Stimulated activated CD8-positive, alpha-beta memory T cell treated with anti-CD3 and anti-CD28 coated beads, Interleukin-7, amount 100 ng/mL, for 48 hours (primary cell): ENCODE data around the gene KCNJ18.
"Not testable (repeated sequence)": the region's sequence is repeated elsewhere in the genome, so short reads cannot be mapped to it uniquely, and the experiment has no call there.

ENCODE experiments used
- DNase-seq, 2 donors: peaks; one replicate each; pipeline ENCODE4 v3.0.0-alpha.2; 2020; ENCODE audit warnings: low read depth in 1 of 2; ENCODE audit errors: extremely low read depth in 1 of 2

KCNJ18 gene

DNA sequence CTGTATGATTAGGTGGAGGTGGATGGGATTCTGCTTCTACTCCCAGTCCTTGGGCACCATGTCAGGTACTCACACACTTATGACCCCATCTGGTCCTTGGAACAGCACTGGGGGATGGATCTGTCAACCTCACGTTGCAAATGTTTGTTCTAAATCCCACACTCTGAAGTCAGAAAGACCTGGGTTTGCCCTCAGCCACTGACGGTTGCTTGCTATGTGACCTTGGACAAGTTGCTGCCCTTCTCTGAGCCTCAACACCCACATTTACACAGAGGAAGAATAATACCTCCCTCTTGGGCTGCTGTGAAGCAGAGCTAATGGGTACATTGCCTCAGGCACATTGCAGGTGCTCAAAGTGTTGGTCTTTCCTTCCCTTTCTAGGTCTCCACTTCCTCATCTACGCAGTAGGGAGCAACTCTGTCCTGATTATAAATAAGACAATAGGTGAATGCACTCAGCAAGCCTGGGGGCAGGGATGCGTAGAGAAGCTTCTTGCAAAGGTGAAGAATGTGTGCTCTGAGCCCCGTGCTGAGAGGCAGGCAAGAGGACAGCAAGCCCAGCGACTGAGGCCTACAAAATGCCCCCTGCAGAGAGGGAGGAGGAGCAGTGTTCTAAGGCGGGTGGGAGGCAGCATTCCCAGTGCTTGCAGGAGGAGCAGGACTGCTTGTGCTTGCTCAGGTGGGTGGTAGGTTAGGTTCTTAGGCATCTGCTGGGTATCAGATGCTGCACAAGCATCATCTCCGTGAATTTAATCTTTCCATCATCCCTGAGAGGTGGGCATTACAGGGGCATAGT is 21.8 kb upstream of the KCNJ18 start:
- DNase-seq = not testable (repeated sequence)

DNA sequence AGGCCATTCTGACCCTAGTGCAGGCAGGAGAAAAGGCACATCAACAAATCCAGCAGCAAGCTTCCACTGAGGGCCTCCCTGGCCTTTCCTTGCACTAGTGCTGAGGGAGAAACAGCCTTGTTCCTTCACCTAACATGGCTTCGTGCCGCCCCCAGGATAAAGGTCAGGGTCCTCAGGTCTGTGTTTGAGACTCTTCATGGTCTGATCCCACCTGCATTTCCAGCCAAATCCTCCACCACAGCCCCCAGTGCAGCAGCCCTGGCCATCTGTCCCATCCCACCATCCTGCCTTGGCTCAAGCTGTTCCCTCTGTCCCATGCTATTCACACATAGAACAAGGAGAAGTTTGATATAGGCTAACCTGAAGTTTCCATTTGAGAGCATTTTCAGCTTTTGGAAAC is 20.9 kb upstream of the KCNJ18 start:
- not testable (repeated sequence) for DNase-seq

DNA sequence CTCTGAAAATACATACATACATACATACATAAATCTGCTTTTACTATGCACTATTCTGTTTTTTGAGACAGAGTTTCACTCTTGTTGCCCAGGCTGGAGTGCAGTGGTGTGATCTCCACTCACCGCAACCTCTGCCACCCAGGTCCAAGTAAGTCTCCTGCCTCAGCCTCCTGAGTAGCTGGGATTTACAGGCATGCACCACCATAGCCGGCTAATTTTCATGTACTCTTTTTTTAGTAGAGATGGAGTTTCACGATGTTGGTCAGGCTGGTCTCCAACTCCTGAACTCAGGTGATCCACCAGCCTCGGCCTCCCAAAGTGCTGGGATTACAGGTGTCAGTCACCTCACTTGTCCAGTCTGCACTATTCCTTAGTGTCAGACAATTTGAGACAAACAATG is 20.5 kb upstream of the KCNJ18 start:
- not testable (repeated sequence) for DNase-seq

DNA sequence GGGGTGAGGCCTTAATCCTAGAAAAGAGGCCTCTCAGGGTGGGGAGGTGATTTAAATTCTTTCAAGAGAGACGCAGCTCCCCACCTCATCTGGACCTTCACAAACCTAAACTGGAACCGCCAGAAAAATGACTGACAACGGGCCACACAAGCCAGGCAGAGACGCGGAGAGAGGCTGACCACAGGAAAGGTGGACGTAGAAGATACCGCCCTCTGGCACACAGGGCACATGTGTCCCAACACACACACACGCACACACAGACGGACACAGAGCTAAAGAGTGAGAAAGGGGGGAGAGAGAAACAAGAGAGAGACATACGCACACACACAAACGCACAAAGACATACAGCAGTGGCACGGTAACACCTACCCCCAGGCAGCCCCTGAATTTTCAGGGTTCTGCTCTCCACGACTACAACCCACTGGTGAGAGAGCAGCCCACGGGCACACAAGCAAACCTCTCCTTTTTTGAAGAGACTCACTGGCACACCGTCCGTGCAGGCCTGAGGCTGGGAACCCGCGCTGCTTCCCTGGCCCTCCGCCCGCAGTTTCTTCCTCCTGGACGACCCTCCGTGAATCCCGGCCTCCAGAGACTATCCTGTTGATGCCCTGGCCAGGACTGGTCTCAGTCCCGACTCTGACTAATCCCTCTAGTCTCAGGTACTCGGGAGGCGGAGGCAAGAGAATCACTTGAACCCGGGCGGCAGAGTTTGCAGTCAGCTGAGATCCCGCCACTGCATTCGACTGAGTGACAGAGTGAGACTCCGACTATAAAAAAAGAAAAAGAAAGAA is 18.7 kb upstream of the KCNJ18 start:
- not testable (repeated sequence) for DNase-seq

DNA sequence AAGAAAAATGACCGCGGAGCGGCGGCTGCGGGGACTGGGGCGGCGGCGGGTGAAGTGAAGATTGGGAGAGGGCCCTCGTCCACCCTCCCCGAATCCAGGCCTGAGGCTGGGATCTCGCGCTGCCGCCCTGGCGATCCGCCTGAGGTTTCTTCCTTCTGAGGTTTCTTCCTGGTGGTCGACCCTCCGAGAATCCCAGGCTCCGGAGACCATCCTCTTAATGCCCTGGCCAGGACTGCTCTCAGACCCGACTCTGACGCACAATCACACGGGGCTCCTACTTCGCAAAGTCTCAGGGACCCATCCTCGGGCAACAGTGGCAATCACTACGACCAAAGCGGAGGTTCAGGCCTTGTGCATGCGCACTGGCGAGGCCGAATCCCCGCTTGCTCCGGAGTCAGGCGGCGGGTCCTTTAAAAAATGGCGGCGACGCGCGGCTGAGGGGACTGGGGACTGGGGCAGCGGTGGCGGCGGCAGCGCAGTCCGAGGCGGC is 18.0 kb upstream of the KCNJ18 start:
- no peak for DNase-seq

DNA sequence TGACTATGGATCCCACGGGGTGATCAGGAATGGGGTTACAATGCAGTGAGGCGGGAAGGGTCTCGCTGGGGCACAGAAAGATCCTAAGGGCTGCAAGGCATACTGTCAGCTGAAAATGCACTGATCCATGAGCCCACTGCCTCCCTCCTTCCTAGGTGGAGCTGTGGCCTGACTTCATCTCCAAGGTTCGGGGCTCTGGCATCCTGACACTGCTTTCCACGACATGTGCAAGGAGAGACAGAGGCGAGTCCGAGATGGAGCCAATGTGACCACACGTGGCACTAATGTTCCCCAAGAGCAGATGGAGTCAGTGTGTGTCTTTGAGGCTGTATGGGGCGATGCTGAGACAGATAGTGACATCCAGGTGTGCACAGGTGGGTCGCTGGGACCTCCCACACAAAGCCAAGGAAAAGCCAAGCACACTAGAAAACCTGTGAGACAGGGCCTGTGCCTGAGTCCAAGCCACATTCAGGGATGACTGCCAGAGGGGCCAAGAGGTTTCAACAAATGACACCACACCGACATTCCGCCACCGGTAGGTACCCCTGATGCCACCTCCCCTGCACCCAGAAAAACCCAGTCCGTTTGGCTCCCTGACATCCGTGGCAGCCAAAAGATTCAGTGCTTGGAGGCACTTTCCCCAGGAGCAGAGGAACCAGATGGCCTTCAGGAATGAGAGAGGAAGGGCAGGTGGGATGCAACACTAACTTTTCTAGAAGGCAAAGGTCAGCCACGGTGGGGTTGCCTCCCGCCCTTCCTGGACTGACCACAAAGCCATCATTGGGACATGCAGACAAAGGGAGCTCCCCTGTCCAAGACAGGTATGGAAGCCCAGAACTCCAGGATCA is 17.2 kb upstream of the KCNJ18 start:
- DNase-seq = not testable (repeated sequence)

DNA sequence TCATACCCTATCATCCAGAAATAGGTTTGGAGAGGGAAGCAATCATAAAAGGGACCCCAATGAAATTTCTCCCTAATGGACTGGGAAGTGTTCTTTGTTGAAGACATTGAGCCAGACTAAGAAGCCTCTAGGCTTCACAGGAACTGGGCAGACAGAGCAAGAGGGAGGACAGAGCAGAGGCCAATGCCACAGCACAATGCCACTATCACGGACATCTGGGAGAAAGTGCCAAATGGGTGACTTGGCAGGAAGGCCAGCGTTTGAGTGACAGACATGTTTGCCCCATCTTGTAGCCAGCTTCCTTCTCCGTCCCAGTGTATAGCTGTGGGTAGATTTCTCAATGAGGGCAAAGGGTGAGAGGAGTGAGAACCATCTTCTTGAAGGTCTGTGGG is 16.6 kb upstream of the KCNJ18 start:
- not testable (repeated sequence) for DNase-seq

DNA sequence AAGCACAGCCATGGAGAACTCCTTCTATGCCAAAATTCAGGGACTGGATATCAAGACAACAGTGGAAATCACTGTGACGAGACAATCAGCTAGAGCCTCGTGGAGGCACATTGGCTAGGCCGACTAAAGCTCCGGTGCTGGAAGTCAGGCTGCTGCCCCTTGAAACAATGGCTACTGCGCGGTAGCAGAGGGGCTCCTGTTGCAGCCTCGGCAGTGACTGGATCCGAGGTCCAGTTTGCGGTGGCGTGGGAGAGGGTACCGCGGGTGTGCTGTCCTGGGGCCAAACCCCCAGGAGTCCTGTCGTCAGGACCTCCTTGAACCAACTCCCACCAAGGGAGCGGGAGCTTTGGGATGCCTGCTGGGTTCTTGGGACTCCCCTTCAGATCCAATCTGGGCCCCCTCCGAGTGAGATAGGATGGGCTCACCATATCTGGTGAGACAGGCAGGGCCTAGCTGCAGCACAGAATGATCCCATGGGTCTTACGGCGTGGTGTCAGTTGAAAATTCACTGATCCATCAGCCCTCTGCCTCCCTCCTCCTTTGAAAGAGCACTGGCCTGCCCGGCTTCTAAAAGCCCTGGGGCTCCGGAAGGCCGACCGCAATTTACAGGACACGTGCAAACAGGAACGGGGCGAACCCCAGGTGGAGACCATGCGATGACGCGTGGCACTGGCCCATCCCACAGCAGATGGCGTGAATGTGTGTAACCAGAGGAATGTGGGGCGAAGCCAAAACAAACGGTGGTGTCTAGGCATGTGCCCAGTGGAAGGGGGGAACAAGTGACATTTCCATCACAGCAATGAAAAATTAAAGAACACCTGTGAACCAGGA is 15.8 kb upstream of the KCNJ18 start:
- no peak for DNase-seq

DNA sequence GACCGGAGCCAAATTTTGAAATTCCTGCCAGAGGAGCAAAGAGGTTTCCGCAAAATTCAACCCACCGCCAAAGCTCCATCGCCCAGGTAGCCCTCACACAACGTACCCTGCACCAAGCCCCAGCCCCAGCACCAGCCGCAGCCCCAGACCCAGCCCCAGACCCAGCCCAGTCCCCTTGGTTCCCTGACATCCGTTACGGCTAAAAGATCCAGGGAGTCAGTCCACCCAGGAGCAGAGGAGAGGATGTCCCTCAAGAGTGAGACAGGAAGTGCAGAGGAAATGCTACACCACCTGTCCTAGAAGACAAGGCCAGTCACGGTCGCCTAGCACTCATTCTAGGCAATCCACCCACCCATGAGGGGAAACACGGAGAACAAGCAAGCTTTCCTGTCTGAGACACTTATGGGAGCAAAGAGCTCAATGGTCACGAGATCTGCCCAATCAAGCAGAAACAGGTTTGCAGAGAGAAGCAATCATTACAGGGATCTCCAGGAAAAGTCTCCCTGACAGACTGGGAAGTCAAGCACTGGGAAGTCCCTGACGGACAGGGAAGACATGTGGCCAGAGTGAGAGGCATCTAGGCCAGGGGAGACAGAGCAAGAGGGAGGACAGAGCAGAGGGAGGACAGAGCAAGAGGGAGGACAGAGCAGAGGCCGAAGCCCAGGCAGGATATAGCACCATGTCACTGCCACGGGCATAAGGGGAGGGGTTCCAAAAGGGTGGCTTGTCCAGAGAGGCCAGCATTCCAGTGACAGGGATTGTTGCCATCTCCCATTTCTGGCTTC is 15.0 kb upstream of the KCNJ18 start:
- DNase-seq = no peak

DNA sequence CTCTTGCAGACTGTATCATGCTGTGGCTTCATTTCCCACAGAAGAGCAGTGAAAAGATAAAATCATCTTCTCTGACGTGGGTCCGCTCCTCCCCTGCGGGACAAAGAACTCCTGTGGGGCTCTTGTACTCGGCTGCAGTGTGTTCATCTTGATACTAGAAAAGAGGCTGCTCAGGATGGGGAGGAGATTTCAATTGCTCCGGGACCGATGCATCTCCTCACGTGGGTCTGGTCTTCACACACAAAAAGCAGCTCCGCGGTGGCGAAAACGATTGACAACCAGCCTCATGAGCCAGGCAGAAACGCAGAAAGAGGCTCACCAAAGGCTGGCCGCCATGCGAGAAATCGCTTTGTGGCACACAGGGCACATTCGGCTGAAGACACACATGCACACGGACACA is 14.4 kb upstream of the KCNJ18 start:
- no peak for DNase-seq

DNA sequence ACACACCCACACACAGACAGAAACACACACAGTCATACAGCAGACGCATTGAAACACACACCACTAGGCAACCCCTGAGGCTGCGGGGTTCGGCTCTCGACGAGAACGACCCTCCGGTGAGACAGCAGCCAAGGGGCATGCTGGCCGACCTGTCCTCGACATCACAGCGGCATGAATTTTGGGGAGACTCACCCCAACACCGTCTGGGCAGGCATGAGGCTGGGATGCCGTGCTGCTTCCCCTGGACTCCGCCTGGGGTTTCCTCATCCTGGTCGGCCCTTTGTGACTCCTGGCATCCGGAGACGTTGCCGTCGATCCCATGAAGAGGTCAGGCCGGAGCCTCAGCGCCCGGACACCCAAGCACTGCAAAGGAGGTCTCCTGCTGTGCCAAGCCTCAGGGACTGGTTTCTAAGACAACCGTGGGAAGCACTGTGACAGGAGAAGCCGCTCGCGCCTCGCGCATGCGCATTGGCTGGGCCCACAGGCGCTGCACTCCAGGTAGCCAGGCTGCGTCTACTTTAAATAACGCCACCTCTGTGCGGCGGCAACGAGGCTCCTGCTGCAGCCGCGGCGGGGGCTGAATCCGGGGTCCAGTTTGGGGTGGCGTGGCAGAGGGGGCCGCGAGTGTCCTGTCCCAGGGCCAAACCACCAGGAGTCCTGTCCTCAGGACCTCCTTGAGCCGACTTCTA is 13.8 kb upstream of the KCNJ18 start:
- DNase-seq = no peak

DNA sequence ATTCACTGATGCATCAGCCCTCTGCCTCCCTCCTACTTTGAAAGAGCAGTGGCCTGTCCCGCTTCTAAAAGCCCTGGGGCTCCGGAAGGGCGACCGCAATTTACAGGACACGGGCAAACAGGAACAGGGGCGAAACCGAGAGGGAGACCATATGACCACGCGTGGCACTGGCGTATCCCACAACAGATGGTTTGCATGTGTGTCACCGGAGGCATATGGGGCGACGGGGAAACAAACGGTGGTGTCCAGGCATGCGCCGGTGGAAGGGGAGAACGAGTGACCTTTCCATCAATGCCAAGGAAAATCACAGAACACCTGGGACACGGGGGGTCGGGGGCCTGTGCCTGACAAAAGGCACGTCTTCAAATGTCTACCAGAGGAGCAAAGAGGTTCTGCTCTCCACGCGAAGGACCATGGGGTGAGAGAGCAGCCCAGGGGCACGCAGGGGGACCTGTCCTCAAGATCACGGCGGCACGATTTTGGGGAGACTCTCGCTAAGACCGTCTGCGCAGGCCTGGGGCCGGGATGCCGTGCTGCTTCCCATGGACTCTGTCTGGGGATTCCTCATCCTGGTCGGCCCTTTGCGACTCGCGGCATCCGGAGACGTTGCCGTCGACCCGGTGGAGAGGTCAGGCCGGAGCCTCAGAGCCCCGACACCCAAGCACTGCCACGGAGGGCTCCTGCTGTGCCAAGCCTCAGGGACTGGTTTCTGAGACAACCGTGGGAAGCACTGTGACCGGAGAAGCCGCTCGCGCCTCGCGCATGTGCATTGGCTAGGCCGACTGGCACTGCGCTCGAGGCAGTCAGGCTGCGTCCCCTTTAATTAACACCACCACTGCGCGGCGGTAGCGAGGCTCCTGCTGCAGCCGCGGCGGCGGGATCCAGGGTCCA is 12.8 kb upstream of the KCNJ18 start:
- DNase-seq = no peak

DNA sequence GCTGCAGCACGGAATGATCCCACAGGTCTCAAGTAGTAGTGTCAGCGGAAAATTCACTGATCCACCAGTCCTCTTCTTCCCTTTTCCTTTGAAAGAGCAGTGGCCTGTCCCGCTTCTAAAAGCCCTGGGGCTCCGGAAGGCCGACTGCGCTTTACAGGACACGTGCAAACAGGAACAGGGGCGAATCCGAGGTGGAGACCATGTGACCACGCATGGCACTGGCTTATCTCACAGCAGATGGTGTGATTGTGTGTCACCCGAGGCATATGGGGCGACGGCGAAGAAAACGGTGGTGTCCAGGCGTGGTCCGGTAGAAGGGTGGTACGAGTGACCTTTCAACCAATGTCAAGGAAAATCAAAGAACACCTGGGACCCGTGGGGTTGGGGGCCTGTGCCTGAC is 12.0 kb upstream of the KCNJ18 start:
- DNase-seq = no peak

DNA sequence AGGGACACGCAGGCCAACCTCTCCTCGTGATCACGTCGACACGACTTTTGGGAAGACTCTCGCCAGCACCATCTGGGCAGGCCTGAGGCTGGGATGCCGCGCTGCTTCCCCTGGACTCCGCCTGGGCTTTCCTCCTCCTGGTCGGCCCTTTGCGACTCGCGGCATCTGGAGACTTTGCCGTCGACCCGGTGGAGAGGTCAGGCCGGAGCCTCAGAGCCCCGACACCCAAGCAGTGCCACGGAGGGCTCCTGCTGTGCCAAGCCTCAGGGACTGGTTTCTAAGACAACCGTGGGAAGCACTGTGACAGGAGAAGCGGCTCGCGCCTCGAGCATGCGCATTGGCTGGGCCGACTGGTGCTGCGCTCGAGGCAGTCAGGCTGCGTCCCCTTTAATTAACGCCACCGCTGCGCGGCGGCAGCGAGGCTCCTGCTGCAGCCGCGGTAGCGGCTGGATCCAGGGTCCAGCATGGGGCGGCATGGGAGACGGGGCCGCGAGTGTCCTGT is 11.4 kb upstream of the KCNJ18 start:
- not testable (repeated sequence) for DNase-seq

DNA sequence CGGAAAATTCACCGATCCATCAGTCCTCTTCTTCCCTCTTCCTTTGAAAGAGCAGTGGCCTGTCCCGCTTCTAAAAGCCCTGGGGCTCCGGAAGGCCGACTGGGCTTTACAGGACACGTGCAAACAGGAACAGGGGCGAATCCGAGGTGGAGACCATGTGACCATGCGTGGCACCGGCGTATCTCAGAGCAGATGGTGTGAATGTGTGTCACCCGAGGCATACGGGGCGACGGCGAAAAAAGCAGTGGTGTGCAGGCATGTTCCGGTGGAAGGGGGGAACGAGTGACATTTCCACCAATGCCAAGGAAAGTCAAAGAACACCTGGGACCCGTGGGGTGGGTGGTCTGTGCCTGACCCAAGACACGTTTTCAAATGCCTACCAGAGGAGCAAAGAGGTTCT is 10.7 kb upstream of the KCNJ18 start:
- not testable (repeated sequence) for DNase-seq

DNA sequence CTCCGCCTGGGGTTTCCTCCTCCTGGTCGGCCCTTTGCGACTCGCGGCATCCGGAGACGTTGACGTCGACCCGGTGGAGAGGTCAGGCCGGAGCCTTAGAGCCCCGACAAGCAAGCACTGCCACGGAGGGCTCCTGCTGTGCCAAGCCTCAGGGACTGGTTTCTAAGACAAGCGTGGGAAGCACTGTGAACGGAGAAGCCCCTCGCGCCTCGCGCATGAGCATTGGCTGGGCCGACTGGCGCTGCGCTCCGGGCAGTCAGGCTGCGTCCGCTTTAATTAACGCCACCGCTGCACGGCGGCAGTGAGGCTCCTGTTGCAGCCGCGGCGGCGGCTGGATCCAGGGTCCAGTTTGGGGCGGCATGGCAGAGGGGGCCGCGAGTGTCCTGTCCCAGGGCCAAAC is 10.2 kb upstream of the KCNJ18 start:
- DNase-seq = not testable (repeated sequence)

DNA sequence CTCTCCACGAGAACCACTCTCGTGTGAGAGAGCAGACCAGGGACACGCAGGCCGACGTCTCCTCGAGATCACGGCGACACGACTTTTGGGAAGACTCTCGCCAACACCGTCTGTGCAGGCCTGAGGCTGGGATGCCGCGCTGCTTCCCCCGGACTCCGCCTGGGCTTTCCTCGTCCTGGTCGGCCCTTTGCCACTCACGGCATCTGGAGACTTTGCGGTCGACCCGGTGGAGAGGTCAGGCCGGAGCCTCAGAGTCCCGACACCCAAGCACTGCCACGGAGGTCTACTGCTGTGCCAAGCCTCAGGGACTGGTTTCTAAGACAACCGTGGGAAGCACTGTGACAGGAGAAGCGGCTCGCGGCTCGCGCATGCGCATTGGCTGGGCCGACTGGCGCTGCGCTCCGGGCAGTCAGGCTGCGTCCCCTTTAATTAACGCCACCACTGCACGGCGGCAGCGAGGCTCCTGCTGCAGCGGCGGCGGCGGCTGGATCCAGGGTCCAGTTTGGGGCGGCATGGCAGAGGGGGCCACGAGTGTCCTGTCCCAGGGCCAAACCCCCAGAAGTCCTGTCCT is 9.1 kb upstream of the KCNJ18 start:
- DNase-seq = not testable (repeated sequence)
